Renal cortex interstitium (tissue), 11 donors: Measurements from ENCODE around the gene ENTPD1. TPM values are rescaled to one million over a fixed set of nuclear protein-coding genes. Genes with fewer than 3 reads are reported as not detected.
A peak's percentile ranks its signal among the peaks of the same experiment; 100 is the strongest.
"Not testable (repeated sequence)": the region's sequence is repeated elsewhere in the genome, so short reads cannot be mapped to it uniquely, and the experiment has no call there.

ENCODE experiments used
- DNase-seq, 11 donors: peaks; one replicate each; pipeline ENCODE4 v3.0.0-alpha.2; 2013; ENCODE audit warnings: low read depth in 9 of 11, low spot score in 4 of 11; ENCODE audit errors: extremely low read depth in 1 of 11
- polyA plus RNA-seq, 3 donors: library from polyadenylated mRNA; unstranded; fragments of 120-200 nt; gene quantifications; one replicate each; pipeline ENCODE4 v1.2.1, GENCODE V29; 2013; ENCODE audit not compliant: insufficient read length in 3 of 3

The ENTPD1 gene
- polyA plus RNA-seq, 3 donors = 18.1 to 20.0 (median 19.8) TPM

- no peak for DNase-seq
Observed at GRCh38 chr10:95840681-95841080, 84.7 kb downstream of the ENTPD1 start.

- peak in 10 of 11 donors; percentile 49 to 79 (median 64) for DNase-seq
Observed at GRCh38 chr10:95841661-95842498, 85.9 kb downstream of the ENTPD1 start.

DNA sequence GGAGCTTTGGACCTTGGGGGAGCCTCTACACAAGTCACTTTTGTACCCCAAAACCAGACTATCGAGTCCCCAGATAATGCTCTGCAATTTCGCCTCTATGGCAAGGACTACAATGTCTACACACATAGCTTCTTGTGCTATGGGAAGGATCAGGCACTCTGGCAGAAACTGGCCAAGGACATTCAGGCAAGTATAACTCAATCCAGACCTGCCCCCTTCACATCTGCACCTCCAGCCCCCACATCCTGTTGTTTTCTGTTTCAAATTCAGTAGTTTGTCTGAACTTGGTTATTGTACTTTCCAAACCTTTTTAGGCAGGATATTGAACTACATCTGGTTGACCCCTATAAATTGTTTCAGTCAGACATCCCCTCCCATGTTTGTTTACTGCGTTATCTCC lies 89.4 kb downstream of the ENTPD1 start:
- DNase-seq = peak in 1 of 11 donors; percentile 8

- no peak for DNase-seq
Observed at GRCh38 chr10:95847007-95847406, 91.0 kb downstream of the ENTPD1 start.

DNA sequence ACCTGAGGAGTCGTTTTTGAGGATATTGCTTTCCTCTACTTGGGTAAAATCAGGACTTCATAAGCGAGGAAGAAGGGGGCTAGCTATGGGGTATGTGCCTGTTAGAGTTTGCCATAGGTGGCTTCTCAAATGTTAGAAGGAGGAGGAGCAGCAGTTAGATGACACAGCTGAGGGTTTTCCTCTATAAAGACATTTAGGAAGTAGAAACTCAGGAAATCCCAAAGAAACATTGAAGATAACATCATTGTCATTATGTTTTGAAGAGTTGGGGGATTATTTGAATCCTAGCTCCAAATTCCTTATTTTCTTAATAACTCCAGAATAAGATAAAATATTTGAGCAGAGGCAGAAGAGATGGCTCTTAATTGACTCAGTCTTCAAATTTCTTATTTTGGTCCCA lies 92.9 kb downstream of the ENTPD1 start:
- no peak for DNase-seq

DNA sequence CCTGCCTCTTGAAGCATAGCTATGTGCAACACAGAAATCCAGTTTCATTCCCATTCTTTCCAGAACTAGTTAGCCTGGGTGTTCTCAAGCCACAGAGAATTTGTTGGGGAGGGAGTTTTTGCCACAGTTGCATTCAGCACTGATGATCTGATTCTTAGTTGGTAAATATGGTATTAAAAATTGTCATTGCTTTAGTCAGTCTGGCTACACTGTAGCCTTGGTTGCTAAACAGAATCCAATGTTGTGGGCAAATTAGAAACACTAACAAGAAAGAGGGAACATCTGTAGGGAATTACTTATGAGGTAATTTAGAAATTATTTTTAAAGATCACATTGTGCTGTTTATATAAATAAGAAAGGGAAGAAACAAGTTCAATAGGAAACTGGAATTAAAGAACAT lies 94.8 kb downstream of the ENTPD1 start:
- DNase-seq = no peak

DNA sequence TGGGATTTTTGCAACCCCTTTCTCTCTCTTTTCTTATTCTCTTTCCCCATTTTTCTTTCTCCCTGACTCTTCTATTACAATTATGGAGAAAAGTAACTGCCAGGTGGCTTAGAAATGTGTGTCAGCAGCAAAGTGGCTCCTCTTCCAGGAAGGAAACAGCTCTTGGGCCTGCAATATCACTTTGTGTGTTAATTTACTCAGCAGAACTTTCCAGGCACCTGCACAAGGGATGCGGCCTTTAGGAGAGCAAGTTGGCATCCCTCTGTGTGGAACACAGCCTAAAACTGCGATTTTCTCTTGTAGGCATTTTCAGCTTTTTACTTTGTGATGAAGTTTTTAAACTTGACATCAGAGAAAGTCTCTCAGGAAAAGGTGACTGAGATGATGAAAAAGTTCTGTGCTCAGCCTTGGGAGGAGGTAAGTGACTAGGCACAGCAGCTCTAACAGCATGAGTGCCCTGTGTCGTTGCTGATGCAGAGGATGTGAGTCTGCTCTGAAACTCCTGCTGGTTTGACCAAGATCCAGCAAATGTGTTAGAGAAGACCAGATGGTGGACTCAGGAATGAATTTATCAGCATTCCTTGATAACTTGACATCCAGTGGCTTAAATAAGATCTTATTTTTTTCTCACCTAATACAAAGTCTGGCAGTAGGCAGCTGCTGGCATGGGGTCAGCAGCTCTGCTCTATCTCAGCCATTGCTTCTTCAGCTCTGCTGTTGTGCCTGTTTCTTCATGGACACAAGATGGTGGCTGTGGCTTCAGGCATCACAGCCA lies 104.4 kb downstream of the ENTPD1 start:
- DNase-seq = no peak

- DNase-seq = no peak
Observed at GRCh38 chr10:95861386-95861785, 105.4 kb downstream of the ENTPD1 start.

GRCh38 chr10:95864906-95865813 lies 109.2 kb downstream of the ENTPD1 start:
- DNase-seq = peak in 6 of 11 donors; percentile 32 to 52 (median 39)

GRCh38 chr10:95865814-95866466 lies 110.0 kb downstream of the ENTPD1 start:
- DNase-seq = no peak

DNA sequence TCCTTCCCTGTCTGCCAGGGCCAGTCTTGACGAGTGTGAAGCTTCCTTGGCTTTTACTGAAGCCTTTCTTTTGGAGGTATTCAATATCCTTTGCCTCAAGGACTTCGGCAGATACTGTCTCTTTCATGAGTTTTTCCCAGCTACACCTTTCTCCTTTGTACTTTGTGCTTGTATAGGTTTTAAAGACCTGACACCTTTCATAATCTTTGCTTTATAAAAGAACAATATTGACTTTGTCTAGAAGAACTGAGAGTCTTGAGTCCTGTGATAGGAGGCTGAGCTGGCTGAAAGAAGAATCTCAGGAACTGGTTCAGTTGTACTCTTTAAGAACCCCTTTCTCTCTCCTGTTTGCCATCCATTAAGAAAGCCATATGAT lies 110.5 kb downstream of the ENTPD1 start:
- DNase-seq = no peak

DNA sequence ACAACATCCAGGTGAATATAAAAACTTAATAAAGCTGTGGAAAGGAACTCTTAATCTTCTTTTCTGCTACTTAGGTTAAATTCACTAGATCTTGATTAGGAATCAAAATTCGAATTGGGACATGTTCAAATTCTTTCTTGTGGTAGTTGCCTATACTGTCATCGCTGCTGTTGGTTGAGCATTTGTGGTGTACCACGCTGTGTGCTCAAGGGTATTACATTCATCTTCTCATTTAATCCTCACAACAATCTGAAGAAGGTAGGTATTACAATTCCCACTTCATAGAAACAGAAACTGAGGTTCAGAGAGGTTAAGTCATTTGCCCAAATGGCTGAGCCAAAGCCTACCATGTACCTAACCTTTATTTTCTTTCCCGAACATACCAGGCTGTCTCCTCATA lies 111.9 kb downstream of the ENTPD1 start:
- DNase-seq = no peak

- no peak for DNase-seq
Observed at GRCh38 chr10:95872158-95872711, 116.3 kb downstream of the ENTPD1 start.

DNA sequence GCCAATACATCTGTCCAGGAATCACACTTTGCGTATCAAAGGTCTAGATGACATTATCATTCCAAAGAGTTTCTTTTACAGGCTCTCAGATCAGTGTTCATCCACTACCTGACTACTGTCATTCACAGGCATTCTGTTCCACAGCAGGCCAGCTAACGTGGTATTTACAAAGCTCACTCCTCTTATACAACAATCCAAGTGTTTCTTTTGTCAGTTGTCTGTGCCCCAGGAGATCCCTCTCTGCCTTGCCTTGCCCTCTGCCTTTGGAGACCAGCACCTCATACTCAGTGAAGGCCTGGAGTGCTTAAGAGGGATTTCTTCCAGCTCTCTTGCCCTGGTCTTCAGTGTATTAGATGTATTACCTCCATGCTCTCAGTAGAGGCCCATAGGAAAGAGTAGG lies 117.2 kb downstream of the ENTPD1 start:
- DNase-seq = no peak

DNA sequence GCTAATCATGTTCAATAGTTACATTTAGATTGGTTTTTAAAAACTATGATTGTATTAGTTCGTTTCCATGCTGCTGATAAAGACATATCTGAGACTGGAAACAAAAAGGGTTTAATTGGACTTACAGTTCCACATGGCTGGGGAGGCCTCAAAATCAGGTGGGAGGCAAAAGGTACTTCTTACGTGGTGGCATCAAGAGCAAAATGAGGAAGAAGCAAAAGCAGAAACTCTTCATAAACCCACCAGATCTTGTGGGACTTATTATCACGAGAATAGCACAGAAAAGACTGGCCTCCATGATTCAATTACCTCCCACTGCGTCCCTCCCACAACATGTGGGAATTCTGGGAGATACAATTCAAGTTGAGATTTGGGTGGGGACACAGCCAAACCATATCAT lies 117.7 kb downstream of the ENTPD1 start:
- DNase-seq = no peak

DNA sequence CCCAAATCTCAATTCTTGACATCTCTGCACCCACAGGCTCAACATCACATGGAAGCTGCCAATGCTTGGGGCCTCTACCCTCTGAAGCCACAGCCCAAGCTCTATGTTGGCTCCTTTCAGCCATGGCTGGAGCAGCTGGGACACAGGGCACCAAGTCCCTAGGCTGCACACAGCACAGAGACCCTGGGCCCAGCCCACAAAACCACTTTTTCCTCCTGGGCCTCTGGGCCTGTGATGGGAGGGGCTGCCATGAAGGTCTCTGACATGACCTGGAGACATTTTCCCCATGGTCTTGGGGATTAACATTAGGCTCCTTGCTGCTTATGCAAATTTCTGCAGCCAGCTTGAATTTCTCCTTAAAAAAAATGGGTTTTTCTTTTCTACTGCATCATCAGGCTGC lies 118.8 kb downstream of the ENTPD1 start:
- DNase-seq = not testable (repeated sequence)

DNA sequence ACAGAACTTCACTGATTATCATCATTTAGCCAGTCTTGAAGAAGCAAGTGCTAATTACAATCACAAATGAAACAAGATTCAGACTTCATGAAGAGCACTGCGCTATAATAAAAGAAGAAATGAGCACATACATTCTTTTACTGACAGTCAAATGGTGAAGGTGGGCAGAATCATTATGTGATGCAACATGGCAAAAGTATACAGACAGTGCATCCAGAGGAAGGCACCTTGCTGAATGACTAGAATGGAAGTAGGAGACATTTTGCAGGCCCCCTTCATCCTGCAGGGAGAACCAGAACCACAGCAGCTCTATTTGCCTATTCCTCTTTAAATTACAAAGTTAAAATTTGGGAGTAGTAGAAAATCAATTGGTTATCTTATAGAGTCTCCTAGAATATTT lies 120.8 kb downstream of the ENTPD1 start:
- no peak for DNase-seq

GRCh38 chr10:95877881-95878280 lies 121.9 kb downstream of the ENTPD1 start:
- DNase-seq = no peak

DNA sequence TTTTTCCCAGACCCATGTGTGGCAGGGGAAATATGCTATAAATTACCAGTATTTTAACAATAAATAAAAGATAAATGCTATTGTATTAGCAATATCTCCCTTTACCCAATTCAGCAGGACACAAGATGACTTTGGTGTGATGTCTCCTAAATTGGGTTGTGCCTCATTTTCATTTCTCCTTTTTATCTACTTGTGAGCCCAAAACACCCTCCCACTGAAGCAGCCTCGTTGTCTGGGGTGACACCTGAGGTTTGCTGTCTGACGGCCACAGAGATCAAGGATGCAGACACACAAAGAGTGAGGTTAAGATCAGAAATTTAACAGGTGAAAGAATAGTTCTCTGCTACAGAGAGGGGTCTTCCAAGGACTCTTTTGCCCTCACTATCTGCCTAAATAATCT lies 124.7 kb downstream of the ENTPD1 start:
- DNase-seq = no peak
